WTC11 (cell line): ENCODE results near the gene CACNB4.

ENCODE experiments used
- ATF1 ChIP-seq: sonication (generic); formaldehyde crosslinking; IDR thresholded peaks from 2 replicates; pipeline ENCODE4 v1.8.1; 2023; ENCODE audit warnings: mild to moderate bottlenecking, moderate library complexity, missing genetic modification reagents
- ESRRA ChIP-seq: sonication (generic); formaldehyde crosslinking; IDR thresholded peaks from 2 replicates; pipeline ENCODE4 v1.8.1; 2022; ENCODE audit warnings: mild to moderate bottlenecking, missing genetic modification reagents, borderline replicate concordance
- JAZF1 ChIP-seq: fragments of 250-450 bp; sonication (Bioruptor Pico); IDR thresholded peaks from 2 replicates; pipeline ENCODE4 v1.9.0; 2021; ENCODE audit warnings: moderate library complexity, mild to moderate bottlenecking, inconsistent platforms
- KAT7 ChIP-seq: sonication (generic); formaldehyde crosslinking; IDR thresholded peaks from 2 replicates; pipeline ENCODE4 v1.8.1; 2023; ENCODE audit warnings: missing genetic modification reagents, mild to moderate bottlenecking, borderline replicate concordance
- SP1 ChIP-seq: sonication (generic); formaldehyde crosslinking; conservative IDR thresholded peaks from 2 replicates; pipeline ENCODE4 v1.8.1; 2022; ENCODE audit warnings: missing genetic modification reagents
- TP53 ChIP-seq: sonication (generic); formaldehyde crosslinking; IDR thresholded peaks from 2 replicates; pipeline ENCODE4 v1.8.1; 2023; ENCODE audit warnings: mild to moderate bottlenecking, missing genetic modification reagents
- ZNF219 ChIP-seq: sonication (generic); formaldehyde crosslinking; IDR thresholded peaks from 2 replicates; pipeline ENCODE4 v1.8.0; 2023; ENCODE audit warnings: missing genetic modification reagents, mild to moderate bottlenecking, borderline replicate concordance
- TF ChIP-seq, protein P1 (sequence below): fragments of 250-450 bp; sonication (Bioruptor Pico); IDR thresholded peaks from 2 replicates; pipeline ENCODE4 v1.9.0; 2021; ENCODE audit warnings: mild to moderate bottlenecking, borderline replicate concordance
- TF ChIP-seq, protein P2 (sequence below): fragments of 200-600 bp; IDR thresholded peaks from 2 replicates; pipeline ENCODE4 v1.8.0; 2022; ENCODE audit warnings: antibody characterized with exemption
- TF ChIP-seq, protein P3 (sequence below): sonication (generic); formaldehyde crosslinking; IDR thresholded peaks from 2 replicates; pipeline ENCODE4 v1.8.0; 2022; ENCODE audit warnings: mild to moderate bottlenecking, missing genetic modification reagents
- TF ChIP-seq, protein P4 (sequence below): sonication (generic); formaldehyde crosslinking; IDR thresholded peaks from 2 replicates; pipeline ENCODE4 v1.8.0; 2022; ENCODE audit warnings: mild to moderate bottlenecking, missing genetic modification reagents

DNA sequence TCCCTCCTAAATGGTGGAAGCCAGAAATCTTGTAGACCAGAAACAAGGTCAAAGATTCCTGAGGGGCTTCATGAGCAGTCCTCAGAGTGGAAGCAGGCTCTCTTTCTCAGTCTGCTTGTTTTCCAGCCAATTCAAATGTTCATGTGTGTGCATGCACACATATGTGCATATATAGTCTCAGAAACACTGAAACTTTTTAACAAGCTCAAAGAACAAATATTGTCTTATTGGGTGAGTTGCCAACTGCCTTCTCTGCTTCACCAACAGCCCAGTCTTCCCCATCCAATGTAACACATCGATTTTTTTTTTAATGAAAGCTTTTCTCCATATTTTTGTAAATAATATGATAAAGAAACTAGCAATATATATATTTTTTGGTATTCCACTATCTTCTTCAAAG is 3.7 kb downstream of the CACNB4 start:
- TF ChIP-seq ESRRA (CRISPR knock-in tag) (no peak), SP1 (no peak), TP53 (CRISPR knock-in tag) (no peak), ZNF219 (CRISPR knock-in tag) (no peak), JAZF1 (CRISPR knock-in tag) (no peak), KAT7 (CRISPR knock-in tag) (no peak), ATF1 (CRISPR knock-in tag) (no peak)
- TF ChIP-seq, protein P1, sequence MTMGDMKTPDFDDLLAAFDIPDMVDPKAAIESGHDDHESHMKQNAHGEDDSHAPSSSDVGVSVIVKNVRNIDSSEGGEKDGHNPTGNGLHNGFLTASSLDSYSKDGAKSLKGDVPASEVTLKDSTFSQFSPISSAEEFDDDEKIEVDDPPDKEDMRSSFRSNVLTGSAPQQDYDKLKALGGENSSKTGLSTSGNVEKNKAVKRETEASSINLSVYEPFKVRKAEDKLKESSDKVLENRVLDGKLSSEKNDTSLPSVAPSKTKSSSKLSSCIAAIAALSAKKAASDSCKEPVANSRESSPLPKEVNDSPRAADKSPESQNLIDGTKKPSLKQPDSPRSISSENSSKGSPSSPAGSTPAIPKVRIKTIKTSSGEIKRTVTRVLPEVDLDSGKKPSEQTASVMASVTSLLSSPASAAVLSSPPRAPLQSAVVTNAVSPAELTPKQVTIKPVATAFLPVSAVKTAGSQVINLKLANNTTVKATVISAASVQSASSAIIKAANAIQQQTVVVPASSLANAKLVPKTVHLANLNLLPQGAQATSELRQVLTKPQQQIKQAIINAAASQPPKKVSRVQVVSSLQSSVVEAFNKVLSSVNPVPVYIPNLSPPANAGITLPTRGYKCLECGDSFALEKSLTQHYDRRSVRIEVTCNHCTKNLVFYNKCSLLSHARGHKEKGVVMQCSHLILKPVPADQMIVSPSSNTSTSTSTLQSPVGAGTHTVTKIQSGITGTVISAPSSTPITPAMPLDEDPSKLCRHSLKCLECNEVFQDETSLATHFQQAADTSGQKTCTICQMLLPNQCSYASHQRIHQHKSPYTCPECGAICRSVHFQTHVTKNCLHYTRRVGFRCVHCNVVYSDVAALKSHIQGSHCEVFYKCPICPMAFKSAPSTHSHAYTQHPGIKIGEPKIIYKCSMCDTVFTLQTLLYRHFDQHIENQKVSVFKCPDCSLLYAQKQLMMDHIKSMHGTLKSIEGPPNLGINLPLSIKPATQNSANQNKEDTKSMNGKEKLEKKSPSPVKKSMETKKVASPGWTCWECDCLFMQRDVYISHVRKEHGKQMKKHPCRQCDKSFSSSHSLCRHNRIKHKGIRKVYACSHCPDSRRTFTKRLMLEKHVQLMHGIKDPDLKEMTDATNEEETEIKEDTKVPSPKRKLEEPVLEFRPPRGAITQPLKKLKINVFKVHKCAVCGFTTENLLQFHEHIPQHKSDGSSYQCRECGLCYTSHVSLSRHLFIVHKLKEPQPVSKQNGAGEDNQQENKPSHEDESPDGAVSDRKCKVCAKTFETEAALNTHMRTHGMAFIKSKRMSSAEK (CRISPR knock-in tag): no peak
- TF ChIP-seq, protein P2, sequence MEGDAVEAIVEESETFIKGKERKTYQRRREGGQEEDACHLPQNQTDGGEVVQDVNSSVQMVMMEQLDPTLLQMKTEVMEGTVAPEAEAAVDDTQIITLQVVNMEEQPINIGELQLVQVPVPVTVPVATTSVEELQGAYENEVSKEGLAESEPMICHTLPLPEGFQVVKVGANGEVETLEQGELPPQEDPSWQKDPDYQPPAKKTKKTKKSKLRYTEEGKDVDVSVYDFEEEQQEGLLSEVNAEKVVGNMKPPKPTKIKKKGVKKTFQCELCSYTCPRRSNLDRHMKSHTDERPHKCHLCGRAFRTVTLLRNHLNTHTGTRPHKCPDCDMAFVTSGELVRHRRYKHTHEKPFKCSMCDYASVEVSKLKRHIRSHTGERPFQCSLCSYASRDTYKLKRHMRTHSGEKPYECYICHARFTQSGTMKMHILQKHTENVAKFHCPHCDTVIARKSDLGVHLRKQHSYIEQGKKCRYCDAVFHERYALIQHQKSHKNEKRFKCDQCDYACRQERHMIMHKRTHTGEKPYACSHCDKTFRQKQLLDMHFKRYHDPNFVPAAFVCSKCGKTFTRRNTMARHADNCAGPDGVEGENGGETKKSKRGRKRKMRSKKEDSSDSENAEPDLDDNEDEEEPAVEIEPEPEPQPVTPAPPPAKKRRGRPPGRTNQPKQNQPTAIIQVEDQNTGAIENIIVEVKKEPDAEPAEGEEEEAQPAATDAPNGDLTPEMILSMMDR: no peak
- TF ChIP-seq, protein P3, sequence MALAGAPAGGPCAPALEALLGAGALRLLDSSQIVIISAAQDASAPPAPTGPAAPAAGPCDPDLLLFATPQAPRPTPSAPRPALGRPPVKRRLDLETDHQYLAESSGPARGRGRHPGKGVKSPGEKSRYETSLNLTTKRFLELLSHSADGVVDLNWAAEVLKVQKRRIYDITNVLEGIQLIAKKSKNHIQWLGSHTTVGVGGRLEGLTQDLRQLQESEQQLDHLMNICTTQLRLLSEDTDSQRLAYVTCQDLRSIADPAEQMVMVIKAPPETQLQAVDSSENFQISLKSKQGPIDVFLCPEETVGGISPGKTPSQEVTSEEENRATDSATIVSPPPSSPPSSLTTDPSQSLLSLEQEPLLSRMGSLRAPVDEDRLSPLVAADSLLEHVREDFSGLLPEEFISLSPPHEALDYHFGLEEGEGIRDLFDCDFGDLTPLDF: no peak
- TF ChIP-seq, protein P4, sequence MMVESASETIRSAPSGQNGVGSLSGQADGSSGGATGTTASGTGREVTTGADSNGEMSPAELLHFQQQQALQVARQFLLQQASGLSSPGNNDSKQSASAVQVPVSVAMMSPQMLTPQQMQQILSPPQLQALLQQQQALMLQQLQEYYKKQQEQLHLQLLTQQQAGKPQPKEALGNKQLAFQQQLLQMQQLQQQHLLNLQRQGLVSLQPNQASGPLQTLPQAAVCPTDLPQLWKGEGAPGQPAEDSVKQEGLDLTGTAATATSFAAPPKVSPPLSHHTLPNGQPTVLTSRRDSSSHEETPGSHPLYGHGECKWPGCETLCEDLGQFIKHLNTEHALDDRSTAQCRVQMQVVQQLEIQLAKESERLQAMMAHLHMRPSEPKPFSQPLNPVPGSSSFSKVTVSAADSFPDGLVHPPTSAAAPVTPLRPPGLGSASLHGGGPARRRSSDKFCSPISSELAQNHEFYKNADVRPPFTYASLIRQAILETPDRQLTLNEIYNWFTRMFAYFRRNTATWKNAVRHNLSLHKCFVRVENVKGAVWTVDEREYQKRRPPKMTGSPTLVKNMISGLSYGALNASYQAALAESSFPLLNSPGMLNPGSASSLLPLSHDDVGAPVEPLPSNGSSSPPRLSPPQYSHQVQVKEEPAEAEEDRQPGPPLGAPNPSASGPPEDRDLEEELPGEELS: no peak
